ENCODE measurements around the gene IFI35.
"Not testable (repeated sequence)": the region's sequence is repeated elsewhere in the genome, so short reads cannot be mapped to it uniquely, and the experiment has no call there.

Gene IFI35

GRCh38 chr17:42997984-42998938 lies 8.3 kb upstream of the IFI35 start, which contains the start of gene RPL27:
TSS of gene RPL27 (plus strand) at chr17:42998419. CDS start at chr17:42998751, 332 bp downstream.
- peak; percentile 99 for DNase-seq

GRCh38 chr17:42999003-42999525 lies 7.5 kb upstream of the IFI35 start:
- DNase-seq, result no peak

- not testable (repeated sequence) for DNase-seq
Measured at GRCh38 chr17:43000894-43001293, 5.7 kb upstream of the IFI35 start.

- no peak for DNase-seq
Measured at GRCh38 chr17:43003542-43004172, 2.9 kb upstream of the IFI35 start.

- no peak for DNase-seq
Measured at GRCh38 chr17:43010667-43011308, 4.2 kb downstream of the IFI35 start.

- DNase-seq, result no peak
Measured at GRCh38 chr17:43011728-43012472, 5.3 kb downstream of the IFI35 start.

- DNase-seq, result no peak
Measured at GRCh38 chr17:43013296-43013695, 6.7 kb downstream of the IFI35 start.

- DNase-seq, result no peak
Measured at GRCh38 chr17:43014020-43014648, 7.5 kb downstream of the IFI35 start.

- DNase-seq, result no peak
Measured at GRCh38 chr17:43014649-43015542, 8.3 kb downstream of the IFI35 start.

GRCh38 chr17:43015579-43015978 lies 9.0 kb downstream of the IFI35 start:
- DNase-seq, result no peak

GRCh38 chr17:43016216-43016615 lies 9.6 kb downstream of the IFI35 start:
- no peak for DNase-seq

GRCh38 chr17:43018008-43018853 lies 11.6 kb downstream of the IFI35 start:
- peak; percentile 51 to 66 for DNase-seq

GRCh38 chr17:43018932-43019331 lies 12.3 kb downstream of the IFI35 start:
- no peak for DNase-seq

GRCh38 chr17:43019418-43019817 lies 12.8 kb downstream of the IFI35 start:
- DNase-seq, result no peak

- no peak for DNase-seq
Measured at GRCh38 chr17:43020030-43020621, 13.5 kb downstream of the IFI35 start.

GRCh38 chr17:43020789-43021740 lies 14.5 kb downstream of the IFI35 start:
- DNase-seq, result peak; percentile 38 to 51

- DNase-seq, result peak; percentile 60 to 61
Measured at GRCh38 chr17:43021741-43022512, 15.3 kb downstream of the IFI35 start, which contains the start of gene VAT1. TSS of gene VAT1 (minus strand) at chr17:43022385. CDS start at chr17:43022322, 63 bp downstream.

All from CD4-positive, alpha-beta T cell treated with Interleukin-1 beta for 1 hour (primary cell).